DMS 273 (cell line): ENCODE results near the gene LRCH1.

Experiments used
- DNase-seq: peaks from one replicate; lab custom pipeline; 2025; ENCODE audit not compliant: unreplicated experiment; lab: John Stamatoyannopoulos, UW

Gene LRCH1

GRCh38 chr13:46587807-46588418 is 34.9 kb downstream of the LRCH1 start:
- no peak for DNase-seq

GRCh38 chr13:46592385-46592784 is 39.4 kb downstream of the LRCH1 start:
- no peak for DNase-seq

- no peak for DNase-seq
Measured at GRCh38 chr13:46593398-46593797, 40.4 kb downstream of the LRCH1 start.

- DNase-seq: peak; percentile 41
Measured at GRCh38 chr13:46594374-46595078, 41.6 kb downstream of the LRCH1 start.

- peak; percentile 50 for DNase-seq
Measured at GRCh38 chr13:46595136-46595884, 42.3 kb downstream of the LRCH1 start.

- DNase-seq: no peak
Measured at GRCh38 chr13:46595885-46596275, 42.9 kb downstream of the LRCH1 start.

- DNase-seq: no peak
Measured at GRCh38 chr13:46596466-46596865, 43.5 kb downstream of the LRCH1 start.

GRCh38 chr13:46598140-46598819 is 45.3 kb downstream of the LRCH1 start:
- DNase-seq: no peak

- DNase-seq: no peak
Measured at GRCh38 chr13:46598820-46599180, 45.8 kb downstream of the LRCH1 start.

GRCh38 chr13:46600943-46601311 is 48.0 kb downstream of the LRCH1 start:
- DNase-seq: no peak

- DNase-seq: no peak
Measured at GRCh38 chr13:46602531-46602930, 49.6 kb downstream of the LRCH1 start.

GRCh38 chr13:46603165-46603603 is 50.2 kb downstream of the LRCH1 start:
- peak; percentile 17 for DNase-seq

GRCh38 chr13:46604226-46604990 is 51.4 kb downstream of the LRCH1 start:
- DNase-seq: no peak

GRCh38 chr13:46605076-46605824 is 52.3 kb downstream of the LRCH1 start:
- peak; percentile 4 for DNase-seq

- DNase-seq: no peak
Measured at GRCh38 chr13:46605825-46606554, 53.0 kb downstream of the LRCH1 start.

- no peak for DNase-seq
Measured at GRCh38 chr13:46606970-46607369, 54.0 kb downstream of the LRCH1 start.

GRCh38 chr13:46607768-46608564 is 55.0 kb downstream of the LRCH1 start:
- DNase-seq: no peak

GRCh38 chr13:46609052-46609451 is 56.1 kb downstream of the LRCH1 start:
- DNase-seq: no peak

GRCh38 chr13:46609726-46610125 is 56.8 kb downstream of the LRCH1 start:
- peak; percentile 34 for DNase-seq
